CD1c-positive myeloid dendritic cell (primary cell): ENCODE results near the gene ABHD13.
"Not testable (repeated sequence)": the region's sequence is repeated elsewhere in the genome, so short reads cannot be mapped to it uniquely, and the experiment has no call there.

ENCODE experiments used
- DNase-seq: peaks from one replicate; pipeline ENCODE4 v3.0.0-alpha.2; 2016; ENCODE audit errors: extremely low spot score

The ABHD13 gene

DNA sequence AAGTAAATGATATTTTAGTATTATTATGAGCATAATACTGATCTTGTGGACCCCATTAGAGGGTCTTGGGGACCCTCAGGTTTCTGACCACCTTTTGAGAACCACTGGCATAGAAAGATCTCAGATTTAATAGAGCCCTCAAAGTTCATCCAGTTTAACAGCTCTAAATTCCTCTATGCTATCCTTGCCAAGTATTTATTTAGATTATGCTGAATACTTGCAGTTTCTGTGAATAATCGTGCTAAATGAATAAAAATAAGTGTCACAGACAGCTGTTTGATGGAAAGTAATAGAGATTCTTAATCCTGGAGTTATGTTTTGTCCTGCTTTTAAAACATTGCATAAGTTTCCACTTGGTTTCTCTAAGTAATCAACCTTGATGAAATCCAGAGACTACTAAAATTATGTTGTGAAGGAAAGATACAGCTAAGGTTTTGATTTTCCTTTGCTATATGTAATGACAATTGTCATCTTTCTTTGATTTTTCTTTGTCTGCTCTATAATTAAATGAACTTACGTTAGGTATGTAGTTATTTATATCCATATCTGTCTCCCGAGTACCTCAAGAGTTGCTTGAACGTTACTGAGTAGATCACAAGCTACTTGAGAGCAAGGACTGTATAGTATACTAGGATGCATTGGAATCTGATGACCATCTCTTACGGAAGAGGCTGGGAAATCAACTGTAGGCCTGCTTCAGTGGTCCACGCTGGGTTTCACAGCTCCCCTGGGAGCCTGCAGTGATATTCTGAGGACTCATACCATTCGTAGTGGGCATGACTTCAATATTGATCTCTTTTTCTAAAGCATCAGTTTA is 5.7 kb downstream of the ABHD13 start:
- no peak for DNase-seq

DNA sequence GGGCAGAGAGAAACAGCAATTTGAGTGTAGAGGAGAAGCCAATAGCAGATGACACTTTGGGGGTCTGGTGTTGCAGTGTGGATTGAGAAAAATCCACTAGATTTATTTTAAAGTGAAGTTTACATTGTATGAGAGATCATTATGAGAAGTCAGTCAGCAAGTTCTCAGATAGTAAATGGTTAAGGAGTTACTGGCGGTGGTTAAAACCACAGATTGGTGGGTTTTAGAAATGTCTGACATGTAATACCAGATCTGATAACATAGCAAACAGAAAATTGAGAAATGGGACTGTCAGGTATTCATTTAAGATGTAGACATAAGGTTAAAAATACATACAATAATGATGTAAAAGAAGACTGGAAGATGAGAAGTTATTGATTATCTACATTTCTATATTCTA is 7.2 kb downstream of the ABHD13 start:
- DNase-seq = no peak

DNA sequence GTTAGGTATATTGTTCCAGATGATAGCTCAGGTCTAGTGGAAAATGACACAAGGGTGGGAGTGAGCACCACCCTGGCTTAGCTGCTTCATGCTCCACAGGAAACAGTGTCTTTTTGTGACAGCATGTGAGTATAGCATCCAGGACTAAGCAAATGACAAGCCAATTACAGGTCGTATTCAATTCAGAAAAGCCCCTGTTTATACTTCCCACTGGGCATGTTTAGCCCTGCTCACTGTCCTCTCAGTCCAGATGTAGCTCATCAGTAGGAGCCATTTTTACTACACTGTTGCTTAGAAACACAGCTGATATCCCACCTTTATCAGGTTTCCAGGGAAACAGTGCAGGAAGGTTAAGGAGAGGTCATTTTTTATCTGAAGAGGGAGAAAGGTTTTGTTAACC is 8.0 kb downstream of the ABHD13 start:
- no peak for DNase-seq

DNA sequence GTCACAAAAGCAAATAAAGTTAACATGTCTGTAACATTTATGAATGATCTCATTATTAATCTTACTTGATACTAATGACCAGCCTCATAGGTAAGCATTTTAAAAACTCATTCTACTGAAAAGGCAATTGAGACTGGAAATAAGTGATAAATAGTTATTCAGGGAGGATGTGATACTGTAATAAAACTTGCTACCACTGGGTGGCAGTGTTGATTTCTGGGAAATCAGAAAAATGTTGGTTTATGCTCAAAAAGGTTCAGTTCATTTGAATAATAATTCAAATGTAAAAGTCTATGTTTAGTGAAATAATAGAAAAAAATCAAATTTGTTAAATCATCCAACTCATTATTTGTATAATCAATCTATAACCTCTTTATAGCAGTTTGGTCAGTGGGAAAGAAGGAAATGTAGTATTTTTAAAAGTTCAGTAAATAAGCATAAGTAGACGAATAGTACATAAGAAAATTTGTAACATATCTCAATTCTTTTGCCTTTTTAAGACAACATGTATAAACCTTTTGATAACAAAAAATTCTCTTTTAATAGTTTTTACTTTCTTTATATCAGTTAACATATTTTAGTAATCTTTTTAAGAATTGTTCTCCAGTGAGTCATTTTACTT is 9.6 kb downstream of the ABHD13 start:
- DNase-seq = peak; percentile 70

DNA sequence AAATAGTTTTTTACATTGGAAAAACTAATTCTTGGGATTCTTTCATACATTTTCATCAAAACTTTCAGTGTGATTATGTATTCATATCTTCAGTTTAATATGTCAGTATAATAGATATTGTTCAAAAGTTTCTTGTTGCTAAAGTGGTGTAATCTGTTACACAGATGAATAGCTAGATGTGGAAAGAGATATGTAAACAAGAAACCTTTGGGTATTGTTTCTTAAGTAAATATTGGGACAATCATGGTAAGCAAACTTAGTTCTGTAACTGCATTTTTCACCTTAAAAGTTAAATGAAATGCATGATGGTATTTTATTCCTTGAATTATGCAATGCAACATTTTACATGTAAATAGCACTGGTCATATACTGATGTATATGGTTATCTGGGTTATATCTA is 12.2 kb downstream of the ABHD13 start:
- no peak for DNase-seq

DNA sequence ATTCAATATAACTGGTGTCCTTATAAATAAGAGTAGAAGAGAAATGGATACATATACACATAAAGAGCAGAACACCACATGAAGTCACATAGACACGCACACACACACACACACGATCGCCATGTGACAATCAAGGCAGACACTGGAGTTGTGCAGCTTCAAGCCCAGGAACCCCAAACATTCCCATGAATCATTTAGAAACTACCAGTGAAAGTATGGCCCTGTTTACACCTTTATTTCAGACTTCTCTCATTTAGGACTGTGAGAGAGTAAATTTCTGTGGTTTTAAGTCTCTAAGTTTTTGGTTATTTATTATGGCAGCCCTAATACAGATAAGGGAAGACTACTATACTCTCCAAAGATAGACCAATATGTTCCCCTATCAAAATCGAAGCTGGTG is 31.0 kb downstream of the ABHD13 start:
- DNase-seq = no peak

DNA sequence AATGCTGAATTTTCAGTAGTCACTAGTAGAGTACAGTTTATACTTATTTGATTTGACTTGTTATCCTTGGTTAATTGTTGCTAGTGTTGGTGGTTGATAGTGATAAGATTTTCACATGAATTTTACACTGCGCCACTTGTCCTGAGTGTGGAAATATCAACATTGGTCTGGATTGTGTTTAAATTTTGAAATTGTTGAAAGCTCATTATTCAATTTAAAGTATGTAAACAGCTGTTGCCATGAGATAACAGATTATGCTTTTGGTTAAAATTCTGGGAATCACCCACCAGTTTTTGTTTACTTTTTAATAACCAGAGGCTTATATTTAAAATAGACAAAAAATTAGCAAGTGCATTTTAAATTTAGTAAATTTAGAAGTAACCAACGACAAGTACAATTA is 39.1 kb downstream of the ABHD13 start:
- DNase-seq = no peak

DNA sequence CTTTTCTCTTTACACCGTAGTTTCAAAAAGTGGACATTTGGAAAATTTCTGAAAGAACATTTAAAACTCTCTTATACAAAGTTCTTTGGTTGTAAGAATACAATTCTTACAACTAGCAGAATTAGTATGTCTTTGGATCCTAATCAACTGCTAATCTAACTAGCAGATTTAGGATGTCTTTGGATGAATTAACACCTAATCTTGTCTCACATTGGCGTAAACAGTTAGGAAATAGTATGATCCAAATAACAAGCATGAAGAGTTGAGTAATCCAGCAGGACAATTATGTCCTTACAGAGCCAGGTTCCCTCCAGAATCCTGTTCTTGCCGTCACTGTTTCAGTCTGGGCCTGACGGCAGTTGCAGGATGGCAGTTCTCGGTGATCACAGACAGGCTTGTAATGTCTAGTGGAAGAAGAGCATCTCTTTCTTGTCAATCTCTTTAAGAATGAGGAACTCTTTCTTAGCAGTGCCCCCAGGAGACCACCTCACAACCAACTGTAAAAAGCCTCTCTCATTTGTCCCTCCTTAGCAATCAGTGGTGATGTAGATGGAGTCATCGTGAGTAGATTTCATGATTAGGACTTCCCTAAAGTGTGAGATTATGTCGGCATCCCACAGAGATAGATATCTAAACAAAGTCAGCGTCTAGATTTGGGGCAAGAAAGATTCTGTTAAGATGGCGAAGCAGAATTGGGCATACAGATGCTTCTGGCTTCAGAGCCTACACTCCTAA is 45.6 kb downstream of the ABHD13 start:
- no peak for DNase-seq

DNA sequence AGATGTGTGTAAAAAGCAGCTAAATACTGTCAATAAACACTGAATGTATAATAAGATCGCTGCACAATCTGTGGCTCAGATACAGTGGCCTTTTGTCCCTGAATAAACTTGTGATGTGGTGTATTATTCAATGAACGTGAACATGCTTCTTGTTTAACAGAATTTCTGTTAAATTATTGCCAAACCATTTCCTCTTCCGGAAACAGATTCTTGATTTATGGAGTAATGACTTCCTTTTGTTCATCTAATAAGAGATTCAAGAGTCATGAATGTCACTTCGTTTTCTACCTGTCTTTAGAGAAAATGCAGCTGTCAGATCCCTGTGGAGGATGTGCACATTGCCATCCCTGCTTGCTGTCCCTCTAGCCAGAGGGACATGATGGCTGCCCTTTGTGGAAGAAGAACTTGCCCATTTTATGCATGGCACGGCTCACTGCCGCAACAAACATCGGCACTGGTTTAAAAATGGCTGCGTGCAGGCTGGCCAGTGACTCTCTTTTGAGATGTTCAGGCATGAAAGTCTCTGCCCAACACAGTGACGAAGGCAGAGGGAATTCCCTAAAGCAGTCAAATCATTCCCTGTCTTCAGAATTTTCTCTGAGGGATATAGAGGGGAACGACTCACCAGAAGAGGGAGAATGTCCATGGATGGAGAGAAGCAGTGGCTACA is 48.3 kb downstream of the ABHD13 start:
- DNase-seq = peak; percentile 65

DNA sequence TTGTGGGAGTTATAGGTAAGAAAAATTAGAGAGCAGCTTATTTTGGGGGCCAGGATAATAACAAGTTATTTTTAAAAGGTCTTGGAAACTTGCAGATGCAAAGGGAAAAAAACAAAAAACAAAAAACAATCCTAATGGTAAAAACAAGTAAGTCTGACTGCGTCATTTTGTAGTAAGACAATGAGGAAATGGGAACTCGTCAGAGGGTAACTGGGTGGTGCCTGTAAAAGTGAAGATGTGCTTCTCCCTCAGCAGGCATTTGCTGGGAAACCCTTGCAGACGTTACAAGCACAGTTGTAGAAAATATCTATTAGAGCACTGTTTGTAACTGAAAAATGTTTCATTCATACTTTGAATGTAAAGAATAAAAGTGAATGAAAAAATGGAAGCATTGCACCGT is 49.2 kb downstream of the ABHD13 start:
- peak; percentile 67 for DNase-seq

DNA sequence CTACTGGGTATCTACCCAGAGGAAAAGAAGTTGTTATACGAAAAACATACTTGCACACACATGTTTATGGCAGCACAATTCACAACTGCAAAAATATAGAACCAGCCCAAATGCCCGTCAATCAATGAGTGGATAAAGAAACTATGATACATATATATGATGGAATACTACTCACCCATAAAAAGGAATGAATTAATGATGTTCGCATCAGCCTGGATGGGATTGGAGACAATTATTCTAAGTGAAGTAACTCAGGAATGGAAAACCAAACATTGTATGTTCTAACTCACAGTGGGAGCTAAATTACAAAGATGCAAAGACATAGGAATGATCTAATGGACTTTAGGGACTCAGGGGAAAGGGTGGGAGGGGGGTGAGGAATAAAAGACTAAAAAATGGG is 49.7 kb downstream of the ABHD13 start:
- DNase-seq = not testable (repeated sequence)

DNA sequence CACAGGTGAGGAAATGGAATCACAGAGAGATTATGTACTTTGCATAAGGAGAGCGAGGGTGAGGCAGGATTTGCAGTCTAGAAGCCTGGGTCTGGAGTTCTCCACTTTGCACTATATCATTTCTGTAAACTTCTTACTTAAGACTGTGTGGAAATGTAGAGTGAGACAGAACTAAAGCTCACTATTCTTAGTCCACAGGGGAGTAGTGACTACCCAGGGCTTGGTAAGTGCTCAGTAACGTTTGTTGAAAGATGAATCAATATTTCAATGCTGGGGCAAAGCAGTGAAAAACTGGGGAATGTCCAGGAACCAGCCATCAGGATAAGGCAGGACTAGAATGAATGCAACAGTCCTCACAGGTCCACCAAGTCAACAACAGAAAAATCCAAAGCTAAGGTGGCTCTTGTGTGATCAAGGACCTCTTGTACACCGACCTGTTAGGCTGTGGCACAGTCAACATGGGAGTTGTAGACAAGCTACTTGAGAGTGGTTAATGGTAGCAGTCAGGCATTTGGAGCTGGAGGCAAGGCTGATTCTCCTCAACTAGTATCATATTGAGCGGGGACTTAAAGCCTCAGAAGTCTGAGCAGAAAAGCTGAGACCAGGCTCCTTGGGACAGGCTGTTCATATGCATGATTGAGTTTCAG is 50.4 kb downstream of the ABHD13 start:
- DNase-seq = no peak

DNA sequence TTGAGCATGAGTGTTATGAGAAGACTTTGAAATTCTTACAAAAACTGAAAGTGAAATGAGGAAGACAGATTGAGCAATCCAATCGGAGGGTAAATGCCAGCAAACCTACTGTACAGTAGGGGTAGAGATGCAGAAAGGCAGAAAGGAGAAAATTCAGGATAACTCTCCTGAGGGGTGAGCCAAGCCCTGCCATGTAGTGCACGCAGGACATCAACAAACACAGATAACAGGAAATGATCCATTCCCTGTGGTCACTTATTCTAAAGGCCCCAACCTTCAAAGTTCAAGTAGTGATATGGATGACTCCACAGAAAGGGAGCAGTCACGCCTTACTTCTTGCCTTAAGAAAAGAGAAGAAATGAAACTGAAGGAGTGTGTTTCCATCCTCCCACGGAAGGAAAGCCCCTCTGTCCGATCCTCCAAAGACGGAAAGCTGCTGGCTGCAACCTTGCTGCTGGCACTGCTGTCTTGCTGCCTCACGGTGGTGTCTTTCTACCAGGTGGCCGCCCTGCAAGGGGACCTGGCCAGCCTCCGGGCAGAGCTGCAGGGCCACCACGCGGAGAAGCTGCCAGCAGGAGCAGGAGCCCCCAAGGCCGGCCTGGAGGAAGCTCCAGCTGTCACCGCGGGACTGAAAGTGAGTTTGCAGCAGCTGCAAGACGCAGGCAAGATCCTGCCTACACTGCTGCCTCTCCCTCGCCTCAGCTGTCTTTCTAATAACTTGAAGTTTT is 51.6 kb downstream of the ABHD13 start, which contains the start of gene TNFSF13B:
TNFSF13B (plus strand) TSS at position 118 of the 728 bp plus-strand sequence; CDS start at position 296, 178 bp downstream.
- peak; percentile 91 for DNase-seq

DNA sequence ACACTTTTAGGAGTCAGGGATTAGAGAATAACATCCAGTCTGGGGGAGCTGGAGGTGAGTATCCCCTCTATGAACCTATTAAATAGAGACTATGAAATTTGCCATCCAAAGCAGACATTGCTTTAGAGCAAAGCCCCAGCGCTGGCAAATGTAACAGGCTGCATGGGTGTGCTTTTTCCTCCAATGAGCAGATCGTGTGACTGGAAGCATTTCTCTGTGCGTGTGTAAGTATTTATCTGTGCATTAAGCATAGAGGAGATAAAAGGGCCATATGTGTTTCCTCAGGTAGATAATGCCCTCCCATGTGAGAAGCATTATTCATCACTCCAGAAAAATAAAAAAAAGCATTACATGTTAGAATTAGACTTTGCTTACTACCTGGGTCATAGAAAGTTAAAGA is 52.2 kb downstream of the ABHD13 start:
- peak; percentile 15 for DNase-seq

DNA sequence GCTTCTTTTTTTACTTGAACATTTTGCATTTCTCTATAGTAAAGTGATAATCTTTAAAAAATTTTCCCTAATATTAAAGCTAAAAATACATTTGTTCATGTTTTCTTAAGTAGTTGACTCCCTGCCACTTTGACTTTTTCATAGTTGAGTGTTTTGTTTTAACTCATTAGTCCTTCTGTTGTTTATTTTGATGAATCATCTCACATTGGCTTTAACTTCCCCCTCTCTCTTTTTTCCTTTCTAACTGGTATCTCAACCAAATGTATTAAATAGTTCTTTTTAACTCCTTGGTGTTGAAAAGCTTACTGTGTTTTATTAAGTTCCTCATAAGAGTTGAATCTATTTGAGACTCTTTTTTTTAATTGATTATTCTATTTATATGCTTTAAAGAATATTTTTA is 54.1 kb downstream of the ABHD13 start:
- peak; percentile 59 for DNase-seq

DNA sequence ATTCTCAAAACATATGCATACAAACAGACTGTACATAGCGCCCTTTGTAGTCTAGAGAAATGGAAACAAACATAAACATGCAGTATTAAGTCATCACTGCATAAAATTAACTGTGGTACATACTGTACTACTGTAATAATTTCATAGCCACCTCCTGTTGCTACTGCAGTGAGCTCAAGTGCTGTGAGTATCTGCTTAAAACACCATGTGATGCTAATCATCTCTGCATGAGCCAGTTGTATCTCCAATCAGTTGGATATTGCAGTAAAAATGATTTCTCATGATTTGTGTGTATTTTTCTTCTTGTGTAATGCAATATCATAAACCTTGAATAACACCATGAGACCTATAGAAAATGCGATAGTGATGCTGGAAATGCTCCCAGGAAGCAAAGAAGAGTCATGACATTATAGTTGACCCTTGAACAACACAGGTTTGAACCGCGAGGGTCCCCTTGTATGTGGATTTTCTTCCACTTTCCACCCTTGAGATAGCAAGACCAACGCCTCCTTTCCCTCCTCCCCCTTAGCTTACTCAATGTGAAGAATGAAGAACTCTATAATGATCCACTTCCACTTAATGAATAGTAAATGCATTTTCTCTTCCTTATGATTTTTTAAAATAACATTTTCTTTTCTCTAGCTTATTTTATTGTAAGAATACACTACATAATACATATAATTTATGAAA is 55.4 kb downstream of the ABHD13 start:
- peak; percentile 45 for DNase-seq

DNA sequence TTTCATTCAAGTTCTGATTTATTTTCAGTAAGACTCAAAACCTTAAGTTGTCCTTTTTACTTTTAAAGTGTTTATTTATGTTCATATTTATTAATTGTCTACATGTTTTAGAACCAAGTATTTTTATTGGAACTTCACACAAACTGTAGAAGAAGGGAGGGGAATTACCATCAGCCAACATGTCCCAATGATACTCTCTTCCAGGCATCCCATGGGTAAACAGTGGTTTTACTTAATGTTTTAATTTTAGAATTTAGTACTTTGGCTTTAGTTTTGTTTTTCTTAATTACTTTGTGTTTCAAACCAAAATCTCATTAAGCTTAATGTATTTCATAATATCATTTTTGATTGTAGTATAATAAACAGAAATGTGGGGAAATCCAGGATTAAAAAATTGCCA is 56.5 kb downstream of the ABHD13 start:
- DNase-seq = no peak

DNA sequence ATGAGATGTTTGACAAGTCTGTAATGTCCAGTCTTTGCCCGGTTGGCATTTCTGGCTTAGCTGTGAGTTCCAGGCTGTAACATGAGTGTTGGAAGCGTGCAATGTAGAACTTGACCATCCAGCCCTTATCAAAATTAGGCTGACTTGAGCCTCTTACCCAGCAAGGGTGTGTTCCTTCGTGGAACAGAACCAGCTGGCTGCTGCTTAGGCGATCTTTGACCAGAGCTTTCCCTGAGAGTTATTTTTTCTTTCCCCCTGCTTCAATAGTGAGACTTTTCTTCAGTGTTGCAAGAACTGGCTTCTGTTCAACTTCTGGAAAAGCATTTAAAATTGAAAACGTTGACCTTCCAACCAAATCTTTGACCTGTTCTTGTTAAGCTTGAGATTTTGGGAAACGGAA is 57.9 kb downstream of the ABHD13 start:
- DNase-seq = no peak

DNA sequence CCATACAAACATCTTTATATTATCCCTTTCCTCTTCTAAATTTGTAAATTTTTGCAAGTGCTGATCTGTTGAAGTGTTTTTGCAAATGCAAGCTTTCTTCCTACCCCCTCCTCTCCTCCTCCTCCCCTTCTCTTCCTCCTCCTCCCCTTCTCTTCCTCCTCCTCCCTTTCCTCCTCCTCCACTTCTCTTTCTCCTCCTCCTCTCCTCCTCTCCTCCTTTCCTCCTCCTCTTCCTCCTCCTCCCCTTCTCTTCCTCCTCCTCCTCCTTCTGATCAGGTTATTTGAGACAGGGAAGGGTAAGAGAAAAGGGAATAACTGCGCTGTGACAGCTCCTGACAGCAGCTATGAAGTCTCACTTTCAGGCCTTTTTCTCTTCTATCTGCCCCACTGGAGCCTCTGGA is 60.3 kb downstream of the ABHD13 start:
- no peak for DNase-seq

DNA sequence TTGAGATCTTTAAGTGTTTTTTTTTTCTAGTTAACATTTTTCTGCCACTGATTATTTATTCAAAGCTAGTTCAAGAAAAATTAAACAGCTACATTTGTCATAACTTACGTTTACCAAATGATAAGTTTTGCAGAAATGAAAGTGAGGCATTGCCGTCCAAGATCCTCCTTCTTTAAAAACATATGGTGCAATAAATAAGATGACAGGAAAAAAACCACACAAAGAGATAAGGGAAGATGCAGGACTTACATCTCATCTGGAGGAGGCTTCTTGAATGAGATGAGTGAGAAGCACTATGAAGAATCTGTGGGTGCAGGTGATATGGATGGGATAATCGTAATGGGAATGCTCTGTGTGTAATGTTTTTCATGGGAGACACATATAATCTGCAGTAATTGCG is 63.7 kb downstream of the ABHD13 start:
- peak; percentile 65 for DNase-seq
